GM23248 (cell line): Measurements from ENCODE around the gene AIFM1. TPM values are rescaled to one million over a fixed set of nuclear protein-coding genes. Genes with fewer than 3 reads are reported as not detected.

Source experiments
- DNase-seq: peaks from one replicate; pipeline ENCODE4 v3.0.0-alpha.2; 2015
- H2AFZ ChIP-seq: fragments of 200-600 bp; sonication (generic); 2 replicates; pipeline ENCODE4 v1.6.1; 2016; ENCODE audit warnings: antibody characterized with exemption
- H3F3A ChIP-seq: fragments of 200-600 bp; sonication (generic); 2 replicates; pipeline ENCODE4 v1.6.1; 2016; ENCODE audit warnings: mild to moderate bottlenecking, antibody characterized with exemption, mixed run types; ENCODE audit not compliant: insufficient read depth
- H3K27ac ChIP-seq: fragments of 200-600 bp; sonication (generic); 2 replicates; pipeline ENCODE4 v1.5.1; 2016; ENCODE audit warnings: mild to moderate bottlenecking
- H3K27me3 ChIP-seq: fragments of 200-600 bp; sonication (generic); replicated peaks from 2 replicates; pipeline ENCODE4 v1.6.1; 2016; ENCODE audit warnings: mild to moderate bottlenecking; ENCODE audit not compliant: insufficient read depth
- H3K36me3 ChIP-seq: fragments of 200-600 bp; sonication (generic); 2 replicates; pipeline ENCODE4 v1.6.1; 2016; ENCODE audit warnings: low read depth, mild to moderate bottlenecking
- H3K4me1 ChIP-seq: fragments of 200-600 bp; sonication (generic); 2 replicates; pipeline ENCODE4 v1.6.1; 2016; ENCODE audit warnings: mild to moderate bottlenecking; ENCODE audit not compliant: insufficient read depth
- H3K4me2 ChIP-seq: fragments of 200-600 bp; sonication (generic); one replicate; pipeline ENCODE4 v1.6.1; 2016; ENCODE audit warnings: mild to moderate bottlenecking; ENCODE audit not compliant: unreplicated experiment
- H3K4me3 ChIP-seq: fragments of 200-600 bp; sonication (generic); 2 replicates; pipeline ENCODE4 v1.5.1; 2016; ENCODE audit warnings: mild to moderate bottlenecking
- H3K79me2 ChIP-seq: fragments of 200-600 bp; sonication (generic); 2 replicates; pipeline ENCODE4 v1.6.1; 2016; ENCODE audit warnings: mild to moderate bottlenecking; ENCODE audit not compliant: insufficient read depth
- H3K9ac ChIP-seq: fragments of 200-600 bp; sonication (generic); 2 replicates; pipeline ENCODE4 v1.6.1; 2016; ENCODE audit warnings: mild to moderate bottlenecking
- H3K9me2 ChIP-seq: fragments of 200-600 bp; sonication (generic); 2 replicates; pipeline ENCODE4 v1.6.1; 2016; ENCODE audit warnings: mixed run types, mild to moderate bottlenecking, moderate library complexity; ENCODE audit not compliant: insufficient read depth
- H3K9me3 ChIP-seq: fragments of 200-600 bp; sonication (generic); one replicate; pipeline ENCODE4 v1.6.1; 2017; ENCODE audit warnings: low read depth
- H4K20me1 ChIP-seq: fragments of 200-600 bp; sonication (generic); 2 replicates; pipeline ENCODE4 v1.6.0; 2016; ENCODE audit not compliant: insufficient read depth
- EZH2 ChIP-seq: fragments of 200-600 bp; sonication (generic); IDR thresholded peaks from 2 replicates; pipeline ENCODE4 v1.6.1; 2018; ENCODE audit warnings: antibody characterized with exemption, mild to moderate bottlenecking; ENCODE audit not compliant: insufficient read depth, poor library complexity, severe bottlenecking
- EZH2phosphoT487 ChIP-seq: fragments of 200-600 bp; sonication (generic); IDR thresholded peaks from 2 replicates; pipeline ENCODE4 v1.6.1; 2018; ENCODE audit warnings: antibody characterized with exemption, moderate library complexity, mild to moderate bottlenecking, low read depth; ENCODE audit not compliant: insufficient read depth
- WGBS, 2 experiments: methylation state at CpG; one replicate each; pipeline ENCODE4 v1.1.6; 2015 to 2017; ENCODE audit warnings: low lambda C conversion rate in 2 of 2, low coverage in 1 of 2; ENCODE audit errors: missing lambda C conversion rate in 2 of 2; 5-methylcytosine and 5-hydroxymethylcytosine counted together
- in situ Hi-C: fragments of 300-500 bp; cut with MboI; formaldehyde crosslinking; loops from 2 replicates; pipeline ENCODE4 v1.15.0; 2020
- polyA plus RNA-seq: library from polyadenylated mRNA; unstranded; fragments of >200 nt; fragmentation: Nextera tagmentation; extraction: Ambion mirVana; gene quantifications from 2 replicates; pipeline ENCODE4 v1.2.1, GENCODE V29; 2016
- total RNA-seq: library from RNA; depleted of rRNA; stranded (reverse); fragments of >200 nt; shearing (Covaris generic); gene quantifications from 2 replicates; pipeline ENCODE4 v1.2.3, GENCODE V29; 2014

Gene AIFM1
- total and polyA plus RNA-seq, 2 experiments from 2014 or later: 14.6 to 22.5 TPM

GRCh38 chrX:130179170-130179569 lies 13.5 kb upstream of the AIFM1 start:
- WGBS, 2 experiments: 37% methylated on average over 5 of the region's 5 CpGs
- H3K9me3 ChIP-seq: no peaks in the 10 kb centered on the region
- TF ChIP-seq EZH2 (no peak), EZH2phosphoT487 (no peak)
- no peak for DNase-seq
- no peak overlapping the region for H3K4me3 ChIP-seq
- H3K36me3 ChIP-seq: no peaks in the 10 kb centered on the region
- H3K4me2 ChIP-seq: no peak overlapping the region
- H3K9me2 ChIP-seq: no peaks in the 10 kb centered on the region
- H3K27ac ChIP-seq: no peak overlapping the region
- H3K27me3 ChIP-seq: no peaks in the 10 kb centered on the region
- no peaks in the 10 kb centered on the region for H3F3A ChIP-seq
- H3K9ac ChIP-seq: no peak overlapping the region
- no peaks in the 10 kb centered on the region for H3K79me2 ChIP-seq
- H4K20me1 ChIP-seq: no peaks in the 10 kb centered on the region
- peaks cover 6% of the 10 kb centered on the region for H3K4me1 ChIP-seq
- no peak overlapping the region for H2AFZ ChIP-seq
- in situ Hi-C loops: loop anchor here (25.0 kb wide), 1 partner anchor 242 kb away; no protein-coding TSS in a partner anchor

GRCh38 chrX:130176942-130177341 lies 11.3 kb upstream of the AIFM1 start:
- Histone ChIP-seq H3K4me1 (peaks cover 17% of the 10 kb centered on the region), H3K4me2 (no peak overlapping the region), H3K9me2 (no peaks in the 10 kb centered on the region), H3K79me2 (no peaks in the 10 kb centered on the region), H3K36me3 (no peaks in the 10 kb centered on the region), H3K27ac (no peak overlapping the region), H3F3A (peaks cover 15% of the 10 kb centered on the region), H2AFZ (no peak overlapping the region), H4K20me1 (no peaks in the 10 kb centered on the region), H3K9ac (no peak overlapping the region), H3K9me3 (no peaks in the 10 kb centered on the region), H3K27me3 (no peaks in the 10 kb centered on the region), H3K4me3 (no peak overlapping the region)
- no peak for DNase-seq
- in situ Hi-C loops: loop anchor here (25.0 kb wide), 1 partner anchor 240 kb away; no protein-coding TSS in a partner anchor
- 71 to 100% methylated on average over 2 to 4 of the region's 4 CpGs for WGBS, 2 experiments
- no peak for TF ChIP-seq EZH2phosphoT487
- no peak for TF ChIP-seq EZH2

GRCh38 chrX:130176354-130176776 lies 10.7 kb upstream of the AIFM1 start:
- Histone ChIP-seq H3K27ac (no peak overlapping the region), H3K27me3 (no peaks in the 10 kb centered on the region), H4K20me1 (no peaks in the 10 kb centered on the region), H2AFZ (no peak overlapping the region), H3K79me2 (no peaks in the 10 kb centered on the region), H3K9ac (no peak overlapping the region), H3K36me3 (no peaks in the 10 kb centered on the region), H3K9me3 (no peaks in the 10 kb centered on the region), H3K4me2 (no peak overlapping the region), H3F3A (peaks cover 15% of the 10 kb centered on the region), H3K4me1 (peaks cover 17% of the 10 kb centered on the region), H3K9me2 (no peaks in the 10 kb centered on the region), H3K4me3 (no peak overlapping the region)
- peak; percentile 44 for DNase-seq
- TF ChIP-seq EZH2 (no peak), EZH2phosphoT487 (no peak)
- in situ Hi-C loops: loop anchor here (25.0 kb wide), 1 partner anchor 239 kb away; no protein-coding TSS in a partner anchor

GRCh38 chrX:130174937-130175336 lies 9.3 kb upstream of the AIFM1 start:
- no peaks in the 10 kb centered on the region for H3K9me2 ChIP-seq
- no peaks in the 10 kb centered on the region for H4K20me1 ChIP-seq
- no peak for DNase-seq
- WGBS, 2 experiments: 100% methylated on average over 2 of the region's 2 CpGs
- no peak overlapping the region for H2AFZ ChIP-seq
- H3K9me3 ChIP-seq: no peaks in the 10 kb centered on the region
- no peak overlapping the region for H3K27ac ChIP-seq
- no peaks in the 10 kb centered on the region for H3K79me2 ChIP-seq
- in situ Hi-C loops: loop anchor here (25.0 kb wide), 1 partner anchor 238 kb away; no protein-coding TSS in a partner anchor
- H3K4me1 ChIP-seq: peaks cover 17% of the 10 kb centered on the region
- H3K36me3 ChIP-seq: no peaks in the 10 kb centered on the region
- no peak overlapping the region for H3K9ac ChIP-seq
- H3K27me3 ChIP-seq: no peaks in the 10 kb centered on the region
- TF ChIP-seq EZH2: no peak
- TF ChIP-seq EZH2phosphoT487: no peak
- no peak overlapping the region for H3K4me2 ChIP-seq
- H3F3A ChIP-seq: peaks cover 15% of the 10 kb centered on the region
- H3K4me3 ChIP-seq: no peak overlapping the region
